Neural progenitor cell (in vitro differentiated cells): ENCODE data around the gene CDKN2B.
A peak's percentile ranks its signal among the peaks of the same experiment; 100 is the strongest.

Experiments
- EZH2 ChIP-seq: fragments of 200-600 bp; sonication (generic); IDR thresholded peaks from 2 replicates; pipeline ENCODE4 v1.6.1; 2017; ENCODE audit warnings: antibody characterized with exemption, mild to moderate bottlenecking, moderate library complexity
- TF ChIP-seq, protein P1 (sequence below): fragments of 200-600 bp; sonication (generic); IDR thresholded peaks from 2 replicates; pipeline ENCODE4 v1.5.1; 2017; ENCODE audit warnings: antibody characterized with exemption, mild to moderate bottlenecking

DNA sequence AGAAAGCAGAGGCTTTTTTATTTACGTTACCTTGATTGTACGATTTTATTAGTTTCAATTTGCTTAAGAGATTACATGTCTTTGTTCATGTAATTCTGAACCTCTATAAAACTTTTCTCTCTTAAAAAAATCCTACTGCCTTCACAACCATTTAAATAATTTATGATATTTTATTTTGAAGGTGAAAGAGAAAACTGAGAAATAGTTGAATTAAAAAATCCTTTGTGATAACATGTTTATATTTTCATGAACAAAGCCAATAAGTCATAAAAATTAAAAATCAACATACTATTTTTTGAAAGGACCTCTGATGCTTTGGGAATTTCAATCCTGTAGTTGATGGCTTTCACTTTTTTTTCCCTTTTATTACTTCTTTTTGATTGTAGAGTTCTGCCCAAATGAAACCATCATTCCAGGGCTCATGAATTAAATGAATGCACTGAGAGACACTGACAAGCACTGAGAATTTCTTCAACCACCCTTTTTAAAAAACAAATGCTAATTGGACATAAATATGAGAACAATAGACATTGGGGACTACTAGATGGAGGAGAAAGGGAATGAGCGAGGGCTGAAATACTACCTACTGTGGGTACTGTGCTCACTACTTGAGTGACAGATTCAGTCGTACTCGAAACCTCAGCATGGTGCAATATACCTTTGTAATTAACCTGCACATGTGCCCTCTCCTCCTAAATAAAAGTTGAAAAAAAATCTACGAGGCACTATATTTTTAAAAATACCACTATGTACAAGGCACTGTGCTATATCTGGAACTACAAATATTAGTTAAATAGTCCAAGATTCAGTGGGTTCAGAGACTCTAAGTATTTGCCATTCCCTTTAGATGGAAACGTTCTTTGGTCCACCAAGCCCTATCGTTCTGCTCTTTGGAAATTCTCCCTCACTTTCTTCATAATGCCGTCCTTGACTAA lies 20.8 kb downstream of the CDKN2B start:
- TF ChIP-seq EZH2, result peak; percentile 23
- TF ChIP-seq, protein P1, sequence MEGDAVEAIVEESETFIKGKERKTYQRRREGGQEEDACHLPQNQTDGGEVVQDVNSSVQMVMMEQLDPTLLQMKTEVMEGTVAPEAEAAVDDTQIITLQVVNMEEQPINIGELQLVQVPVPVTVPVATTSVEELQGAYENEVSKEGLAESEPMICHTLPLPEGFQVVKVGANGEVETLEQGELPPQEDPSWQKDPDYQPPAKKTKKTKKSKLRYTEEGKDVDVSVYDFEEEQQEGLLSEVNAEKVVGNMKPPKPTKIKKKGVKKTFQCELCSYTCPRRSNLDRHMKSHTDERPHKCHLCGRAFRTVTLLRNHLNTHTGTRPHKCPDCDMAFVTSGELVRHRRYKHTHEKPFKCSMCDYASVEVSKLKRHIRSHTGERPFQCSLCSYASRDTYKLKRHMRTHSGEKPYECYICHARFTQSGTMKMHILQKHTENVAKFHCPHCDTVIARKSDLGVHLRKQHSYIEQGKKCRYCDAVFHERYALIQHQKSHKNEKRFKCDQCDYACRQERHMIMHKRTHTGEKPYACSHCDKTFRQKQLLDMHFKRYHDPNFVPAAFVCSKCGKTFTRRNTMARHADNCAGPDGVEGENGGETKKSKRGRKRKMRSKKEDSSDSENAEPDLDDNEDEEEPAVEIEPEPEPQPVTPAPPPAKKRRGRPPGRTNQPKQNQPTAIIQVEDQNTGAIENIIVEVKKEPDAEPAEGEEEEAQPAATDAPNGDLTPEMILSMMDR, result no peak
